Ishikawa (cell line): ENCODE data around the gene TMEM35B.

ENCODE experiments used
- EGR1 ChIP-seq: IDR thresholded peaks from 2 replicates; pipeline ENCODE4 v1.6.1; 2012
- MAX ChIP-seq: IDR thresholded peaks from 2 replicates; pipeline ENCODE4 v1.6.1; 2012
- REST ChIP-seq: IDR thresholded peaks from 2 replicates; pipeline ENCODE4 v1.6.1; 2012; ENCODE audit warnings: low read depth, mild to moderate bottlenecking
- TAF1 ChIP-seq: IDR thresholded peaks from 2 replicates; pipeline ENCODE4 v1.6.1; 2012; ENCODE audit warnings: low read depth, mild to moderate bottlenecking
- TCF12 ChIP-seq: IDR thresholded peaks from 2 replicates; pipeline ENCODE4 v1.6.1; 2012; ENCODE audit warnings: low read depth
- TEAD4 ChIP-seq: IDR thresholded peaks from 2 replicates; pipeline ENCODE4 v1.6.1; 2012
- USF1 ChIP-seq: IDR thresholded peaks from 2 replicates; pipeline ENCODE4 v1.6.1; 2012
- YY1 ChIP-seq: IDR thresholded peaks from 2 replicates; pipeline ENCODE4 v1.6.1; 2012; ENCODE audit warnings: low read depth

- no peak for TF ChIP-seq TEAD4
- no peak for TF ChIP-seq REST
- no peak for TF ChIP-seq TAF1
- no peak for TF ChIP-seq YY1
- TF ChIP-seq MAX: no peak
- no peak for TF ChIP-seq USF1
- no peak for TF ChIP-seq EGR1
- no peak for TF ChIP-seq TCF12
These were observed 4.4 kb downstream of the TMEM35B start for GRCh38 chr1:34980715-34981114.
